Parathyroid adenoma (tissue), 2 donors: ENCODE data around the gene TSEN2.
"Not testable (repeated sequence)": the region's sequence is repeated elsewhere in the genome, so short reads cannot be mapped to it uniquely, and the experiment has no call there.

ENCODE experiments used
- H2AFZ ChIP-seq: fragments of 300-600 bp; sonication (generic); one replicate; pipeline ENCODE4 v1.7.0; 2017; ENCODE audit warnings: antibody characterized with exemption, mild to moderate bottlenecking
- H3K27ac ChIP-seq: fragments of 300-600 bp; sonication (generic); one replicate; pipeline ENCODE4 v1.7.0; 2017
- H3K27me3 ChIP-seq: fragments of 300-600 bp; sonication (generic); one replicate; pipeline ENCODE4 v1.7.0; 2017; ENCODE audit warnings: low read length; ENCODE audit not compliant: control insufficient read depth, insufficient read depth
- H3K36me3 ChIP-seq: fragments of 300-600 bp; sonication (generic); one replicate; pipeline ENCODE4 v1.7.0; 2017; ENCODE audit warnings: low read length; ENCODE audit not compliant: control insufficient read depth, insufficient read depth
- H3K4me1 ChIP-seq: fragments of 300-600 bp; sonication (generic); one replicate; pipeline ENCODE4 v1.7.0; 2017; ENCODE audit warnings: control low read depth
- H3K4me2 ChIP-seq: fragments of 300-600 bp; sonication (generic); one replicate; pipeline ENCODE4 v1.7.0; 2017; ENCODE audit warnings: low read length
- H3K4me3 ChIP-seq: fragments of 300-600 bp; sonication (generic); one replicate; pipeline ENCODE4 v1.7.0; 2017; ENCODE audit warnings: low read depth, low read length
- H3K79me2 ChIP-seq: fragments of 300-600 bp; sonication (generic); one replicate; pipeline ENCODE4 v1.7.0; 2017; ENCODE audit warnings: control low read depth
- H3K9ac ChIP-seq: fragments of 300-600 bp; sonication (generic); one replicate; pipeline ENCODE4 v1.7.0; 2017; ENCODE audit warnings: mild to moderate bottlenecking
- H3K9me3 ChIP-seq: fragments of 300-600 bp; sonication (generic); one replicate; pipeline ENCODE4 v1.7.0; 2017; ENCODE audit warnings: low read length; ENCODE audit not compliant: control insufficient read depth
- CTCF ChIP-seq: fragments of 300-600 bp; sonication (generic); IDR thresholded peaks from one replicate; pipeline ENCODE4 v1.7.0; 2017; ENCODE audit warnings: antibody characterized with exemption, mild to moderate bottlenecking
- donor health status: primary hyperparathyroidism.

TSEN2 gene

DNA sequence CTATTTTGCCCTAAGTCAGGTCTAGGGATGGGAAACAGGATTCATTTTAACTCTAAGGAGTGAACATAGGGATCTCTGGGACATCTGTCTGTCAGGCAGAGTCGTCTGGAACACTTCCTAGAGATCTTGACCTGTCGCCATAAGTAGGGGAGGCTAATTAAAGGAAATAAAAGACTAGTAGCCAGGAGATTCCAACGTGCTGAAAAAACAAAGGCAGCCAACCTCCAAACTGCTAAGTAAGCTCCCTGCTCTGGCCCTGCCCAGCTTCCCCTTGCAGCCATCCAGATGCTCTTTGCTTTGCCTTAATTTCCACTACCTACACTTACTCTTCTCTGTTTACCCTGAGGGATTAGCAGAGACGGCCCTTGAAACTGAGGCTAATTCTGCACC lies 18.4 kb upstream of the TSEN2 start:
- H2AFZ ChIP-seq, result no peak overlapping the region
- TF ChIP-seq CTCF, result no peak
- H3K9me3 ChIP-seq, result no peaks in the 10 kb centered on the region
- H3K79me2 ChIP-seq, result no peaks in the 10 kb centered on the region
- peaks cover 4% of the 10 kb centered on the region for H3K4me1 ChIP-seq
- H3K27me3 ChIP-seq, result no peaks in the 10 kb centered on the region
- no peak overlapping the region for H3K4me3 ChIP-seq
- H3K27ac ChIP-seq, result no peak overlapping the region
- H3K4me2 ChIP-seq, result no peak overlapping the region
- no peaks in the 10 kb centered on the region for H3K36me3 ChIP-seq
- H3K9ac ChIP-seq, result no peak overlapping the region

- no peaks in the 10 kb centered on the region for H3K4me1 ChIP-seq
- no peaks in the 10 kb centered on the region for H3K36me3 ChIP-seq
- no peak overlapping the region for H3K4me2 ChIP-seq
- H3K27ac ChIP-seq, result no peak overlapping the region
- no peaks in the 10 kb centered on the region for H3K27me3 ChIP-seq
- H2AFZ ChIP-seq, result no peak overlapping the region
- H3K79me2 ChIP-seq, result no peaks in the 10 kb centered on the region
- no peak overlapping the region for H3K4me3 ChIP-seq
- TF ChIP-seq CTCF, result no peak
- H3K9me3 ChIP-seq, result no peaks in the 10 kb centered on the region
- no peak overlapping the region for H3K9ac ChIP-seq
Observed at GRCh38 chr3:12467746-12468145, 16.5 kb upstream of the TSEN2 start.

DNA sequence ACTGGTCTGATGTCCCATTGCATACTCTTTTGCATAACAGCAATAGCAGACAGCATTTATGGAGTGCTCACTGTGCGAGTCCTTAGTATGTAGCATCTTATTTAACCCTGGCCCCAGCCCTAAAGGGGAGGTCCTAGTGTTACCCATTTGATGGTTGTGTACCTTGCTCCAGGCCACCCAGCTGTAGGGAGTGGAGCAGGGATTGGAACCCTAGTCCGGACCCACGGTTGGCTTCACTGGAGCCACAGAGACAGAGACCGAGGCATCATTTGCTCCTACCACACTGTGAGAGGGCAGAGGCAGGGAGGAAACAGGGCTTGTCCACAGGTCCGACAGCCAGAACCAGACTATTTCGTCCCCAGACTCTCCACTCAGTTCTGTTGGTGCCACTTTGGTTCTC lies 16.0 kb upstream of the TSEN2 start:
- Histone ChIP-seq H3K27me3 (no peaks in the 10 kb centered on the region), H2AFZ (no peak overlapping the region), H3K79me2 (no peaks in the 10 kb centered on the region), H3K4me3 (no peak overlapping the region), H3K27ac (no peak overlapping the region), H3K36me3 (no peaks in the 10 kb centered on the region), H3K9ac (no peak overlapping the region), H3K4me2 (no peak overlapping the region), H3K9me3 (no peaks in the 10 kb centered on the region), H3K4me1 (no peaks in the 10 kb centered on the region)
- no peak for TF ChIP-seq CTCF

- Histone ChIP-seq H3K79me2 (no peaks in the 10 kb centered on the region), H2AFZ (no peak overlapping the region), H3K4me2 (no peak overlapping the region), H3K9ac (no peak overlapping the region), H3K36me3 (no peaks in the 10 kb centered on the region), H3K4me3 (no peak overlapping the region), H3K27ac (no peak overlapping the region), H3K4me1 (no peaks in the 10 kb centered on the region), H3K27me3 (no peaks in the 10 kb centered on the region), H3K9me3 (no peaks in the 10 kb centered on the region)
- no peak for TF ChIP-seq CTCF
Observed at GRCh38 chr3:12468757-12469156, 15.5 kb upstream of the TSEN2 start.

DNA sequence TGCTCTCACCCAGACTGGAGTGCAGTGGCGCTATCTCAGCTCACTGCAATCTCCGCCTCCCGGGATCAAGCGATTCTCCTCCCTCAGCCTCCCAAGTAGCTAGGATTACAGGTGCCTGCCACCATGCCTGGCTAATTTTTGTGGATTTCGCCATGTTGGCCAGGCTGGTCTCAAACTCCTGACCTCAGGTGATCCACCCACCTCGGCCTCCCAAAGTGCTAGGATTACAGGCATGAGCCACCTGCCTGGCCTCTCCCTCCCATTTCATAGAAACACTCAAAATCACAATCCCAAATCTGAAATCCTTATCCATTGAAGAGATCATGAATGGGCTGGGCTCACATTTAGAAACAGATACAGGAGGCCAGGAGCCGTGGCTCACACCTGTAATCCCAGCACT lies 15.1 kb upstream of the TSEN2 start:
- not testable (repeated sequence) for H3K9ac ChIP-seq, H3K4me1 ChIP-seq, H3K9me3 ChIP-seq, H3K27me3 ChIP-seq, H3K4me2 ChIP-seq, H3K79me2 ChIP-seq, H3K27ac ChIP-seq, H2AFZ ChIP-seq, H3K36me3 ChIP-seq, H3K4me3 ChIP-seq
